Measurements from ENCODE around the gene SLC25A51.
"Not testable (repeated sequence)": the region's sequence is repeated elsewhere in the genome, so short reads cannot be mapped to it uniquely, and the experiment has no call there.

Gene SLC25A51

GRCh38 chr9:37904445-37905130, 661 bp upstream of the SLC25A51 start:
- DNase-seq (ENCODE audit: low spot score), result no peak

- no peak for DNase-seq (ENCODE audit: low spot score)
These were observed 906 bp downstream of the SLC25A51 start for GRCh38 chr9:37902796-37903646.

GRCh38 chr9:37902131-37902530, 1.8 kb downstream of the SLC25A51 start:
- no peak for DNase-seq (ENCODE audit: low spot score)

GRCh38 chr9:37899041-37899440, 4.9 kb downstream of the SLC25A51 start:
- no peak for DNase-seq (ENCODE audit: low spot score)

- DNase-seq (ENCODE audit: low spot score), result no peak
These were observed 6.3 kb downstream of the SLC25A51 start for GRCh38 chr9:37897665-37898064.

GRCh38 chr9:37892063-37892462, 11.9 kb downstream of the SLC25A51 start:
- no peak for DNase-seq (ENCODE audit: low spot score)

- not testable (repeated sequence) for DNase-seq (ENCODE audit: low spot score)
These were observed 12.9 kb downstream of the SLC25A51 start for GRCh38 chr9:37891042-37891441.

- DNase-seq (ENCODE audit: low spot score), result no peak
These were observed 14.4 kb downstream of the SLC25A51 start for GRCh38 chr9:37889536-37889935.

- not testable (repeated sequence) for DNase-seq (ENCODE audit: low spot score)
These were observed 15.8 kb downstream of the SLC25A51 start for GRCh38 chr9:37887977-37888583.

- DNase-seq (ENCODE audit: low spot score), result no peak
These were observed 22.9 kb downstream of the SLC25A51 start for GRCh38 chr9:37880916-37881479.

GRCh38 chr9:37876376-37876775, 27.6 kb downstream of the SLC25A51 start:
- no peak for DNase-seq (ENCODE audit: low spot score)

- no peak for DNase-seq (ENCODE audit: low spot score)
These were observed 30.0 kb downstream of the SLC25A51 start for GRCh38 chr9:37873955-37874354.

GRCh38 chr9:37870799-37871176, 33.1 kb downstream of the SLC25A51 start:
- DNase-seq (ENCODE audit: low spot score), result no peak

GRCh38 chr9:37870081-37870798, 33.7 kb downstream of the SLC25A51 start:
- DNase-seq (ENCODE audit: low spot score), result no peak

- no peak for DNase-seq (ENCODE audit: low spot score)
These were observed 41.4 kb downstream of the SLC25A51 start for GRCh38 chr9:37862530-37862929.

- DNase-seq (ENCODE audit: low spot score), result no peak
These were observed 44.9 kb downstream of the SLC25A51 start for GRCh38 chr9:37859043-37859442.

- no peak for DNase-seq (ENCODE audit: low spot score)
These were observed 47.4 kb downstream of the SLC25A51 start for GRCh38 chr9:37856551-37856950.

- no peak for DNase-seq (ENCODE audit: low spot score)
These were observed 51.7 kb downstream of the SLC25A51 start for GRCh38 chr9:37852222-37852621.

- no peak for DNase-seq (ENCODE audit: low spot score)
These were observed 63.2 kb downstream of the SLC25A51 start for GRCh38 chr9:37840560-37841194.

- DNase-seq (ENCODE audit: low spot score), result no peak
These were observed 64.1 kb downstream of the SLC25A51 start for GRCh38 chr9:37839496-37840461.

All from ecto neural progenitor cell (in vitro differentiated cells).